A549 (cell line): Measurements from ENCODE around the gene NDUFB10.

Experiments used
- CEBPB ChIP-seq, 2 experiments: fragments of >200 bp in 1 of 2; sonication (Bioruptor Twin) in 1 of 2; formaldehyde crosslinking in 1 of 2; IDR thresholded peaks; 2 replicates each; pipeline ENCODE4 v1.6.1; 2012 to 2016
- CTCF ChIP-seq: fragments of >200 bp; sonication (Bioruptor Twin); formaldehyde crosslinking; IDR thresholded peaks from 3 replicates; pipeline ENCODE4 v1.5.1; 2016
- EP300 ChIP-seq, 2 experiments: fragments of >200 bp; sonication (Bioruptor Twin); formaldehyde crosslinking; IDR thresholded peaks; 2 replicates in 1 of 2; 3 replicates in 1 of 2; pipeline ENCODE4 v1.6.1; 2016 to 2017
- HOXA7 ChIP-seq: fragments of 250-450 bp; sonication (Bioruptor Pico); IDR thresholded peaks from 2 replicates; pipeline ENCODE4 v1.5.0; 2020; ENCODE audit warnings: mild to moderate bottlenecking, moderate library complexity
- HOXB13 ChIP-seq: fragments of 250-450 bp; sonication (Bioruptor Pico); IDR thresholded peaks from 2 replicates; pipeline ENCODE4 v1.5.0; 2020; ENCODE audit warnings: low read depth, mild to moderate bottlenecking, moderate library complexity
- KDM1A ChIP-seq: fragments of 200-600 bp; sonication (generic); IDR thresholded peaks from 2 replicates; pipeline ENCODE4 v1.6.1; 2016; ENCODE audit warnings: low read depth, mild to moderate bottlenecking
- MYC ChIP-seq: IDR thresholded peaks from 2 replicates; pipeline ENCODE4 v1.6.1; 2012; ENCODE audit warnings: mild to moderate bottlenecking, inconsistent platforms, low read length, improper control_type of control experiment, borderline replicate concordance
- POLR2A ChIP-seq: IDR thresholded peaks from 2 replicates; pipeline ENCODE4 v1.6.1; 2012; ENCODE audit warnings: mild to moderate bottlenecking, low read length
- SMC3 ChIP-seq: fragments of >200 bp; sonication (Bioruptor Twin); formaldehyde crosslinking; IDR thresholded peaks from 3 replicates; pipeline ENCODE4 v1.6.1; 2018; ENCODE audit warnings: inconsistent platforms
- TF ChIP-seq, protein P1 (sequence below): fragments of 450-650 bp; IDR thresholded peaks from 2 replicates; pipeline ENCODE4 v1.6.1; 2014; ENCODE audit warnings: antibody characterized with exemption

DNA sequence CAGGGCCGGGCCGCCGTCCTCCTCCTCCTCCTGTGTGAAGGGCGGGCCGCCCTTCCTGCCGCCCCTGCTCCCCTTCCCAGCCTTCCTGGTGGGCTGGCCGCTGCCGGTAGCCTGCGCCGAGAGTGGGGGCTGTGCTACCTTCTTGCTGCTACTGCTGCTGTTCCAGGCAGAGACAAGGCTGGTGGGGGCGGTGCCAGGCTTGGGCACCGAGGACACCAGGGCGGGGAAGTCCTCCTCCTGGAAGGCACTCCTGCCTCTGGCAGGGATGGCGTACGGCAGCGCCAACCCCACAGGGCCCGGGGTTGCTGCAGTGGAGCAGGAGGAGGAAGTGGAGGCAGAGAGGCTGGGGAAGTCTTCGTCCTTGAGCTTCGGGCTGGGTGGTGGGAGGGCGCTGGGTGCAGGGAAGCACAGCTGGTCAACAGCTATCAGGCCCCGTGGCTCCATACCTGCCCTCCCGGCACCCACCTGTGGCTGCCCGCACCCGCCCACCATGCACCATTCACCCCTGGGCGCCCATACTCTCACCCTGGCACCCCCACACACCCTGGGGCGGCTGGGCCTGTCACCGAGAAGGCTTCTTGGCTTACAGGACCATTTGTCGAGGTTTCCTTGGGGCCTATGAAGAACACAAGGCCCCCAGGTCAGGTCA lies 40.7 kb downstream of the NDUFB10 start:
- TF ChIP-seq CTCF (no peak), MYC (no peak), HOXB13 (no peak), SMC3 (no peak), EP300 (IDR thresholded peaks at IDR 0.05) (no peak), KDM1A (no peak), HOXA7 (CRISPR knock-in tag) (no peak), POLR2A (no peak), CEBPB (IDR thresholded peaks at IDR 0.05) (no peak)
- TF ChIP-seq, protein P1, sequence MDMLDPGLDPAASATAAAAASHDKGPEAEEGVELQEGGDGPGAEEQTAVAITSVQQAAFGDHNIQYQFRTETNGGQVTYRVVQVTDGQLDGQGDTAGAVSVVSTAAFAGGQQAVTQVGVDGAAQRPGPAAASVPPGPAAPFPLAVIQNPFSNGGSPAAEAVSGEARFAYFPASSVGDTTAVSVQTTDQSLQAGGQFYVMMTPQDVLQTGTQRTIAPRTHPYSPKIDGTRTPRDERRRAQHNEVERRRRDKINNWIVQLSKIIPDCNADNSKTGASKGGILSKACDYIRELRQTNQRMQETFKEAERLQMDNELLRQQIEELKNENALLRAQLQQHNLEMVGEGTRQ, result no peak
